Central memory CD4-positive, alpha-beta T cell (primary cell): ENCODE results near the gene MYLK3.
"Not testable (repeated sequence)": the region's sequence is repeated elsewhere in the genome, so short reads cannot be mapped to it uniquely, and the experiment has no call there.

Experiments
- DNase-seq: peaks from one replicate; pipeline ENCODE4 v3.0.0; 2022
- total RNA-seq, 3 experiments: gene quantifications; one replicate each; lab custom pipeline; 2026; lab: John Stamatoyannopoulos, UW

MYLK3 gene
- total RNA-seq = 0.07 to 0.39 (median 0.16) reads per million in 3 experiments

GRCh38 chr16:46747777-46748651 lies at the start of gene MYLK3:
Gene MYLK3 (minus strand): TSS chr16:46748344. CDS start chr16:46748193, 151 bp downstream.
- DNase-seq = no peak

GRCh38 chr16:46797501-46797900 lies 49.4 kb upstream of the MYLK3 start:
- DNase-seq = no peak

- no peak for DNase-seq
Measured at GRCh38 chr16:46796764-46797269, 48.7 kb upstream of the MYLK3 start.

- no peak for DNase-seq
Measured at GRCh38 chr16:46793841-46794240, 45.7 kb upstream of the MYLK3 start.

GRCh38 chr16:46790599-46791270 lies 42.6 kb upstream of the MYLK3 start:
- no peak for DNase-seq

GRCh38 chr16:46789499-46790414 lies 41.6 kb upstream of the MYLK3 start:
- DNase-seq = peak; percentile 74

- no peak for DNase-seq
Measured at GRCh38 chr16:46788891-46789474, 40.8 kb upstream of the MYLK3 start.

GRCh38 chr16:46787909-46788308 lies 39.8 kb upstream of the MYLK3 start:
- DNase-seq = no peak

GRCh38 chr16:46785076-46785845 lies 37.1 kb upstream of the MYLK3 start:
- no peak for DNase-seq

GRCh38 chr16:46784569-46784968 lies 36.4 kb upstream of the MYLK3 start:
- DNase-seq = not testable (repeated sequence)

- no peak for DNase-seq
Measured at GRCh38 chr16:46783800-46784199, 35.7 kb upstream of the MYLK3 start.

GRCh38 chr16:46782320-46782719 lies 34.2 kb upstream of the MYLK3 start:
- no peak for DNase-seq

- no peak for DNase-seq
Measured at GRCh38 chr16:46777804-46778203, 29.7 kb upstream of the MYLK3 start.

- no peak for DNase-seq
Measured at GRCh38 chr16:46775214-46775613, 27.1 kb upstream of the MYLK3 start.

GRCh38 chr16:46774743-46775177 lies 26.6 kb upstream of the MYLK3 start:
- no peak for DNase-seq

GRCh38 chr16:46772463-46772862 lies 24.3 kb upstream of the MYLK3 start:
- no peak for DNase-seq

GRCh38 chr16:46768809-46769208 lies 20.7 kb upstream of the MYLK3 start:
- DNase-seq = no peak

GRCh38 chr16:46765050-46765449 lies 16.9 kb upstream of the MYLK3 start:
- DNase-seq = no peak

- DNase-seq = no peak
Measured at GRCh38 chr16:46763147-46763546, 15.0 kb upstream of the MYLK3 start.

- DNase-seq = no peak
Measured at GRCh38 chr16:46762583-46762982, 14.4 kb upstream of the MYLK3 start.

GRCh38 chr16:46759309-46759708 lies 11.2 kb upstream of the MYLK3 start:
- DNase-seq = no peak
